Endothelial cell (in vitro differentiated cells): ENCODE results near the gene MOB3C. TPM values are rescaled to one million over a fixed set of nuclear protein-coding genes. Genes with fewer than 3 reads are reported as not detected.

Experiments used
- DNase-seq: peaks from one replicate; pipeline ENCODE4 v3.0.0; 2021; ENCODE audit warnings: low spot score
- H3K27ac Mint-ChIP-seq: one replicate; pipeline ENCODE4 v1.8.0; 2021; ENCODE audit warnings: mixed read lengths, inconsistent platforms; ENCODE audit not compliant: unreplicated experiment
- H3K27me3 Mint-ChIP-seq: one replicate; pipeline ENCODE4 v1.8.0; 2021; ENCODE audit warnings: mild to moderate bottlenecking, moderate library complexity, mixed read lengths, inconsistent platforms; ENCODE audit not compliant: unreplicated experiment
- H3K36me3 Mint-ChIP-seq: one replicate; pipeline ENCODE4 v1.8.0; 2021; ENCODE audit warnings: mild to moderate bottlenecking, low read depth, mixed read lengths, inconsistent platforms; ENCODE audit not compliant: unreplicated experiment
- H3K4me1 Mint-ChIP-seq: one replicate; pipeline ENCODE4 v1.8.0; 2021; ENCODE audit warnings: mild to moderate bottlenecking, mixed read lengths, inconsistent platforms; ENCODE audit not compliant: unreplicated experiment
- H3K4me3 Mint-ChIP-seq: one replicate; pipeline ENCODE4 v1.8.0; 2021; ENCODE audit warnings: mild to moderate bottlenecking, mixed read lengths, inconsistent platforms; ENCODE audit not compliant: unreplicated experiment
- H3K9me3 Mint-ChIP-seq: one replicate; pipeline ENCODE4 v1.8.0; 2021; ENCODE audit warnings: mixed read lengths, inconsistent platforms; ENCODE audit not compliant: unreplicated experiment
- CTCF ChIP-seq: fragments of 200-600 bp; sonication (generic); IDR thresholded peaks from one replicate; pipeline ENCODE4 v1.5.0; 2021; ENCODE audit warnings: antibody characterized with exemption; ENCODE audit not compliant: unreplicated experiment
- total RNA-seq: library from RNA; stranded (reverse); fragmentation: NEBNext Ultra II Directional; extraction: Animal tissue kit (Norgen Biotek cat#: 25700); gene quantifications from one replicate; pipeline ENCODE4 v1.2.1, GENCODE V29; 2021; ENCODE audit not compliant: unreplicated experiment

MOB3C gene
- total RNA-seq, 1 donor from 2014 or later, result 80.7 TPM

- Mint-ChIP-seq H3K27ac (no peak overlapping the region), H3K4me1 (peaks cover 9% of the 10 kb centered on the region), H3K9me3 (no peaks in the 10 kb centered on the region), H3K4me3 (no peak overlapping the region), H3K27me3 (peaks cover 4% of the 10 kb centered on the region), H3K36me3 (peaks cover 36% of the 10 kb centered on the region)
- no peak for DNase-seq
- no peak for TF ChIP-seq CTCF
These were observed 54.1 kb downstream of the MOB3C start for GRCh38 chr1:46562498-46562897.

- peaks cover 22% of the 10 kb centered on the region for H3K36me3 Mint-ChIP-seq
- H3K27me3 Mint-ChIP-seq, result peaks cover 4% of the 10 kb centered on the region
- no peak for TF ChIP-seq CTCF
- no peak for DNase-seq
- H3K4me1 Mint-ChIP-seq, result peaks cover 11% of the 10 kb centered on the region
- no peaks in the 10 kb centered on the region for H3K9me3 Mint-ChIP-seq
- no peak overlapping the region for H3K27ac Mint-ChIP-seq
- no peak overlapping the region for H3K4me3 Mint-ChIP-seq
These were observed 57.6 kb downstream of the MOB3C start for GRCh38 chr1:46558966-46559365.

- no peak overlapping the region for H3K27ac Mint-ChIP-seq
- peaks cover 11% of the 10 kb centered on the region for H3K4me1 Mint-ChIP-seq
- peaks cover 20% of the 10 kb centered on the region for H3K36me3 Mint-ChIP-seq
- no peak for TF ChIP-seq CTCF
- H3K9me3 Mint-ChIP-seq, result no peaks in the 10 kb centered on the region
- no peak overlapping the region for H3K4me3 Mint-ChIP-seq
- H3K27me3 Mint-ChIP-seq, result peaks cover 4% of the 10 kb centered on the region
- no peak for DNase-seq
These were observed 58.3 kb downstream of the MOB3C start for GRCh38 chr1:46558141-46558963.

Other genes with a start within 250 kb of the MOB3C start
- 2.7 TPM for gene FAAH, start 222.5 kb downstream of the MOB3C start, total RNA-seq
- not detected for gene DMBX1, start 127.0 kb downstream of the MOB3C start, total RNA-seq
- gene KNCN, start 65.2 kb downstream of the MOB3C start, total RNA-seq, result not detected
- 57.9 TPM for gene MKNK1, start 12.5 kb downstream of the MOB3C start, total RNA-seq
- 29.8 TPM for gene ATPAF1, start 51.6 kb upstream of the MOB3C start, total RNA-seq
- not detected for gene TEX38, start 55.0 kb upstream of the MOB3C start, total RNA-seq
- 325 TPM for gene EFCAB14, start 102.3 kb upstream of the MOB3C start, total RNA-seq
- not detected for gene CYP4B1, start 182.2 kb upstream of the MOB3C start, total RNA-seq